SKM-1 treated with dmso at 0.1 percent for 144 hours (cell line): ENCODE results near the gene SLC19A1.
"Not testable (repeated sequence)": the region's sequence is repeated elsewhere in the genome, so short reads cannot be mapped to it uniquely, and the experiment has no call there.

ENCODE experiments used
- DNase-seq: peaks from one replicate; lab custom pipeline; 2025; ENCODE audit not compliant: unreplicated experiment; lab: John Stamatoyannopoulos, UW

SLC19A1 gene

DNA sequence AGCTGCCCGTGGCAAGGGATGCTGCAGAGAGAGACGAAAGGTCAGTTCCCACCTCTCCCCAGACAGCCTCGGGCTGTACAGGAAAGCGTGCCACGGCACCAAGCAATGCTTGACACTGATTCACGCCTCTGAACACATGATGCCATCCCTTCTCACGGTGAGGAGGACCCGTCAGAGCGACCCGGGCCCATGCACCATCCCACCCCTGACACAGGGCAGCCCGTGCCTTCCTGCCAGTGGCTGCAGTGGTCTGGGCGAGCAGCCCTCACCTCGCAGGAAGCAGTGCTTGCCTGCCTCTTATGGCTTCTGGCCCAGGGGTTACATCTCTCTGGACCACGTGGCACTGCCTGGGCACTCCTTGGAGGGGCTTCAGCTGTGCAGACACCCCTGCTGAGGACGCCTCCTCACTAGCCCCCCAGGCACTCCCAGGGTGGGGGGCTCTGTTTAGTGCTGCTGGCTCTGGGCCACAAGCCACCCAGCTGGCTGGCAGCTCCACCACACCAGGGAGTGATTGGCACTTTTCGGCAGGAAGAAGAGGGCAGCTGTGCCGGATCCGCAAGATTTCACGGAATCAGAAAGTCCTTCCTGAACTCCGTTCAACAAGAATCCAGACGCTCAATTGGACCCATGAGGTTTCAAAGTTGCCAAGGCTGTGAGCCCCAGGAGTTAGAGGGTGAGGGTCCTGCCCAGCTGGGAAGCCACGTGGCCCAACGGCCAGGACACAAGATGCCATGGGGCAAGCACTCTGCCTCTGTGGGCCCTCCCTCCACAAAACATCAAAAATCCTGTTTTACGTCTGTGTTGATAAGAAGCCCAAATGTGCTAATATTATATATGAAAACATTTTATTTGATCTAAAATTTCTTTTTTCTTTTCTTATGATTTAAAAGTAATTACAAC is 34.8 kb upstream of the SLC19A1 start:
- no peak for DNase-seq

DNA sequence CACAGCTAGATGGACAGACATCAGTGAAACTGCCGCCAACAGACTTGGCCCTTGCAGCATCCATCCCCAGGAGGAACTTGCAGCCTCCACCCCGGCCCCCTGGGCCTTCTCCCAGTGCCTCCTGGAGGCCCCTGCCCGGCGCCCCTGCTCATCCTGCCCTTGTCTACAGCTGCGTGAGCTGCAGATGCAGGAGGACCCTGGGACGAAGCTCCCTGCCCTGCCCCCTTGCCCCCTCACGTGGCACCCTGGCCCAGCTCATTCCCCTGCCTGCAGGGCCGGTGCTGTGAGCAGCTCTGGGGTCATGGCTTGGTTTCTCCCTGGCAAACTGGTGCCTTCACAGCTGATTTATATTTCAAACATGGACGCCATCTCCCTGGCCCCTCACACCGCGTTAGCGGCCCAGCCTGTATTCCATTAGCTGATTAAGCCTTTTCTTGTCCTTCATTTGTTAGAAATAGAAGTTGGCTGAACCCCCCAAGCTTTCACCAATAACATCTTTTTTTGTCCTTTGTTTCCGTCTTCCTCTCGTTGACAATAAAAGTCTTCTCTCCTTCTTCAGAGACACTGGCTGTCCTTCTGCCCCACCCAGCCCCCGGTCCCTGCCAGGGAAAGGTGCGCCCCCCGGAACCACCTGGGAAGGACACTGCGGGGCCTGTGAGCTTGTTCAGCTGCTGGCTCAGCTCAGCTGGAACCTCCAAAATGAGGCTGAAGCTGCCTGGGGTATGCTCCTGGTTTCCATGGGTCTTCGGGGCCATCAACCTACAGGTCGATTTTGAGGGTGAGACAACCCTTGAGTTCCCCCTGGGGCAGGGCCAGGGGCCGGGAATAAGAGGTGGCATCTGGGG is 34.0 kb upstream of the SLC19A1 start:
- DNase-seq: no peak

DNA sequence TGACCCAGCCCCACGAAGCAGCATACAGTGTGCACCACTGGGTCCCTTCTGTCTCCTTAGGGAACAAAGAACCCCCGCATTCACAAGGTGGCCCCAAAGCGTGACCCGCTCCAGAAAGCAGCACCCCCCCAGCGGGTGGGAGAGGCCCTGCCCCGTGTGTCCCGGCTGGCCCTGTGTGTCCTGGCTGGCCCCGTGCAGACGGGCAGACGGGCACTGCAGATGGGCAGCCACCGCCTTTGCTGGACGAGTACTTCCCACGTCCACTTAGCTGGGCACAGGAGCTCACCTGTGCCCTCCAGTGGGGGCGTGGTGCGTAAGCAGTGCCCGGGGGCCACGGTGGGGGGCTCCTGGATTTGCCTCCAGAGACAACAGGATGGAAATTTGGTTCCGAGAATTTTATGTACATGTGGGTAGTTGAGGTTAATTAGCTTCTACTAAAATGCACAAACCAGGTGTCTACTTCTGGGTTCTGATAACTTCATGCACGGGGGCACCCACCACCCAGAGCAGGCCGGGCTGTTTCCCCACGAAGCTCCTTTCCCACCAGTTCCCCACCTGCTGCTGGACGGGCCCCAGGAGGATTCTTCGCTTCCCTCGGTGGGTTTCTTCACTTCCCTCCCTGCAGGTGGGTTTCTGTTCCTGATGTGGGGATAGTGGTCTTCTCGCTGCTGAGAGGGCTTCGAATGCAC is 33.2 kb upstream of the SLC19A1 start:
- no peak for DNase-seq

DNA sequence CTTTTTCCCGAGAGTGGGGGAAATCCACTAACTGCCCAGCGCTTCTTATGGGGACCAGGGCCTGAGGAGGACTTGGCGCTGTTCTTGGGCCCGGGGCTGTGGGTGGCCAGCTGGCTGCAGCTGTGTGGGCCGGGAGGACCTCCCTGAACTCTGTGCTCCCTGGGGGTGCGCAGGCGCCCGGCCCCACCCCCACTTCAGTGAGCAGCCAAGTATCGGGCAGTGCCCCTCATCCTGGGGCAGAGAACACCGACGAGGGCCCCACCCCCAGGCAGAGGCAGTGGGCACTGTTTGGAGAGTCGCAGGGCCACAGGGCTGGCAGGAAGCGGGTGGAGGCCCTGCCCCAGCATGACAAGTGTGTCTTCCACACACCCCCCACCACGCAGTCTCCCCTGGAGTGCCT is 32.5 kb upstream of the SLC19A1 start:
- DNase-seq: no peak

DNA sequence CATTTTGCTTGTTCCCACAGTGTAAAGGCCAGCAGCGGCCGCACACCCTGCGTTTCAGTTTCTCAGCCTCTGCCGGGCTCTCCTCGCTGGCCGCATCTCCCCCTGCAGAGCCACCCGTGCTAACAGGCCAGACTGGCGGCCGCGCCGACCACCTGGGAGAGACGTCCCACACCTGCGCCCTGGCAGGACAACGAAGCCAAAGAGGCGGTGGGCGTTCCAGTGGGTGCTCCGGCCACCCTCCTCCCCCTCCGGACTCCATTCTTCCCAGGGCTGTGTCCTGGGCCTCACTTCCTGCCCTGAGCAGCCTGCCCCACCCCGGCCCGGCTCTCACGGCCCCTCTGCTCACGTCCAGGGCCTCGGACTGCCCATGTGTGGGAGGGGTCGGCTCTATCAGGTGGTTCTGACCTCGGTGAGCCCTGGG is 31.9 kb upstream of the SLC19A1 start:
- DNase-seq: no peak

DNA sequence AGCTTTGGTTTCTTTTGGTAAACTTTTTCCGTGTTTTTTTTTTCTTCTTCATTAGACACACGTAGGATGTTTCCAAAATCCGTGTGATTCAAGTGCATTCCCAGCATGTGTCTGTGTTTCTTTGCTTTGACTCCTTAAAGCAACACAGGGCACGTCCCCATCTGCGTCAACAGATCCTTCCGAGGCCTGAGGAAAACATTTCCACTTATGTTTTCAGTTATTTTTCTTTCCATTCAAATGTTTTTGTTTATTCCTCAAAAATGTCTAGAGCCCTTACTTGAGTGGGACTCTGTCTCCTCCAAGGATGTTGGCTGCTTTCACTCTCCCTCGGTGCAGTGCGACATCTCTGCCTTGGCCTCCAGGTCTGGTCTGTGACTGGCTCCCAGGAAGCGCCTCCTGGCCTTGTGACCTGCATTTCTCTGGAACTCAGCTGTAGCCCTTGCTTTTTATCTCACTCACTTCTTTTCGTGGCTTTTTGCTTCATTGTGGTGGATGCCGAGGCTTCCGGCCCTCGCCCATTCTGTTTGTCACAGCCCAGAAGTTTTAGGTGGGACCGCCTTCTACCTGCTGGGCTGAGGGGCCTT is 31.3 kb upstream of the SLC19A1 start:
- no peak for DNase-seq

DNA sequence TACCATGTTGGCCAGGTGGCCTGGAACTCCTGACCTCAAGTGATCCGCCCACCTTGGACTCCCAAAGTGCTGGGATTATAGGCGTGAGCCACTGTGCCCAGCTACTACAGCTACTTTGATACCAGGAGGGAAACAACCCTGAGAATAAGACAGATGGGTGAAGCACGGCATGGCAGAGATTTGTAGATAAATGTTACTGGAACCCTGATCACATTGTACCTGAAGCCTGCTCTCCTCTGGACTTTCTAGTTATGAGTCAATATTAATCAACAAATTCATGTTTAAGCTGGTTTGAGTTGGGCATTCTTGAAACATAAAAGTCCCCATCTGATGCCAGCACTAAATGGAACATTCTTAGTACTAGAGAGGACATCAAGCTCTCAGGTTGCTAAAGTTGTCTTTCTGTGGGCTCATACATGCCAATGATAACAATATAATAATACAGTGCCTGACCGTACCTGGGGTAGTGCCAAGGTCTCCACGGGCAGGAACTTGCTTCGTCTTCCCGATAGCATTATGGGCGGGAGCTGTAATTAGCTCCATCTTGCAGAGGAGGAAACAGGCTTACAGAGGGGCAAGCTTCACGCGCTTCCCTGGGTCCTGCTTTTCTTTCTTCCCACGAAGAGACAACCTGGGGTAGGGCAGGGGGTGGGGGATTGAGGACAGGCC is 30.7 kb upstream of the SLC19A1 start:
- DNase-seq: no peak

DNA sequence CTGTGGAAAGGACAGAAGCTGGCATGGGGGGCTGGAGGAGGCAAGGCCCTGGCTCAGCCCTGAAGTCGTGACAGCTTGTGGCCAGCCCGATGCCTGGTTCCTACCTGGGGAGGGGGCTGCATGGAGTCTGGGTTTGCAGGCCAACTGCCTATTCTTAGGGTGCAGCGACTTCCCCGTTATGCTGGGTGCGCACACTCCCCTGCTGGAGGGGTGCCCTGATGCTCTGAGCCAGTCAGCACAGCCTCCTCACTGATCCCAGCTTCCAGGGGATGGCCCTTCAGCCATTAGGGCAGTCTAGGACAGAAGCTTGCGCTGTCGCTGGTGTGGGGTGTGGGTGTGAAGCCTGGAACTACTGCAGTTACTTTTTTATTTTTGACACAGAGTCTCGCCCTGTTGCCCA is 30.0 kb upstream of the SLC19A1 start:
- DNase-seq: no peak

DNA sequence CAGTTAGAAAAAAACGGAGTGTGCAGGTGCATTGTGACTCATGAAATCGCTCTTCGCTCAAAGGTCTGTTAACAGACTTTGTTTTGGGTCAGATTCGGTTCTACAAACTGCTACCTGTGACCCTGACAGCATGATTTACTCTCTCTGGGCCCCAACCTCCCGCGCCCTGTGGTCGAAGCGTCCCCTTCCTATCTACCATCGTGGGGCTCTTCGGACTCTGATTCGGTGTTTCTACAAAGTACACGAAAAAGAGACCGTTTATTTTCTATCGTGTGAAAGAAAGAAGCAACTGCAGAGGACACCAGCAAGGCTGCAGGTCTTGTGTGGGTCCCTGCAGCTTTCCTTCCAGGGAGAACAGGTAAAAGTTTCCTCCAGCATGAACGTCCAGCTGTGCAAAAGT is 29.4 kb upstream of the SLC19A1 start:
- DNase-seq: no peak

DNA sequence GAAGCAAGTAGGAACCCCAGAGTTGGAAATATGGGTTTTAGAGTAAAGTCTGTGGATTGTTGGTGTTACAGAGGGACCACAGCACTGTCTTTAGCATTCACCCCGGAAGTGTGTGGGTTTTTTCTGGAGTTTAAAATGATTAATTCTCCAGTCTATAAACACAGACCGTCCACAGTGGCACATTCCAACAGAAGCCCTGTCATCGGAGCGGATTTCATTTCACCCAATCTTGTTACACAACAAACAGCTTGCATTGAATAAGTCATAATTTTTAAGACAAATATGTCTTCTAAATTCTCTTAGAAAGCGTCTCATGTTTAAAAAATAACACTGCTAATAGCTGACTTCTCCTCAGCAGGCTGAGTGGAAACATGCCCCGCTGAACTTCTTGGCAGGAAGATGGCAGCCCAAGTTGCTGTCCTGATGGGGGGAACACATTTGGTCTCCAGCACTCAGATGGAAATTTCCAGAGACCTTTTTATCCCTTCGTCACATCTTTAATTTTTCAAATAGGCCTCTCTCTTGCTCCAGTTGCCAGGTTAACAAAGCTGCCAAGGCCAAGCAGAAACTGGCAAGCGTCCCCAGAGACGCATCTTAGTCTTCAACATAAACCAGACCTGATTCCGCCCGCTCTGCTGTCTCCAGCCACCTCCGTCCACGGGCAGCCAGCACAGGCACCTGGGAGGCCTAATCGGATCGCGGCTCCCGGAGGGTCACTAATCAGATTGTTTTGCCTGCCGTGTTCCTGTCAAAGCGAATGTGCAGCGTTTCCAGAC is 28.8 kb upstream of the SLC19A1 start:
- DNase-seq: no peak

DNA sequence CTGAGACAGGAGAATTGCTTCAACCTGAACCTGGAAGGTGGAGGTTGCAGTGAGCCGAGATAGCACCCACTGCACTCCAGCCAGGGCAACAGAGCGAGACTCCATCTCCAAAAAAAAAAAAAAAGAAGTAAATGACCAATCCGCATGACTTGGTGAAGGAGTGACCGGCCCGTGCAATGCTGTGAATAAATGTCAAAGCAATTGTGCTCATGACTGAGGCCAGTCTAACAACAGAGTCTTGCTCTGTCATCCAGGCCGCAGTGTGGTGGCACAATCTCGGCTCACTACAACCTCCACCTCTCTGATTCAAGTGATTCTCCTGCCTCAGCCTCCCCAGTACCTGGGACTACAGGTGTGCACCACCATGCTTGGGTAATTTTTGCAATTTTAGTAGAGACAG is 27.8 kb upstream of the SLC19A1 start:
- DNase-seq: no peak

DNA sequence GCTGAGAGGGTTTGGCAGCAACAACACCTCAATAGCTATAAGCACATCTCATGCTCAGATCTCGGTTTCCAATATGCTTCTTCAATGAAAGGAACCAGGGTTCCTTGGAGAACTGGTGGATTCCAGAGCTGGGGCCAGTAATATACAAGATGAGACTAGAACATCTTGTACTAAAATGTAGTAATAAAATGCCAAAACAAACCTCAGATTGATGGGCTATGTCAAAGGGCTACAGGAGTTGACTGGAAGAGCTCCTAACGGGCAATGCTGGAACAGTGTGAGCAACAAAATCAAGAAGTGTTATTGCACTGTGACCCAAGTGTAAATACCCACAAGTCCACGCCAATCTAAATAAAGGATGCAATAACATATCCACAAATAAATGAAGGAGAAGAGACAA is 26.1 kb upstream of the SLC19A1 start:
- DNase-seq: no peak

DNA sequence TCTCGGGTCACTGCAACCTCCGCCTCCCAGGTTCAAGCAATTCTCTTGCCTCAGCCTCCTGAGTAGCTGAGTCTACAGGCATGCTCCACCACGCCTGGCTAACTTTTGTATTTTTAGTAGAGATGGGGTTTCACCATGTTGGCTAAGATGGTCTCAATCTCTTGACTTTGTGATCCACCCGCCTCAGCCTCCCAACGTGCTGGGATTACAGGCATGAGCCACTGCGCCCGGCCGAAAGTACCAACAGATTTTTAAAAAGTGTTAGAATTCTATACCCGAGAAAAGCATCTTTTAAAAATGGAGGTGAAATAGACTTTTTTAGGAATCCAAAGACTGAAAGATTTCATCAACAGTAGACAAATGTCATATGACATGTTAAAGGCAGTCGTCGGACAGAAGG is 21.9 kb upstream of the SLC19A1 start:
- not testable (repeated sequence) for DNase-seq

DNA sequence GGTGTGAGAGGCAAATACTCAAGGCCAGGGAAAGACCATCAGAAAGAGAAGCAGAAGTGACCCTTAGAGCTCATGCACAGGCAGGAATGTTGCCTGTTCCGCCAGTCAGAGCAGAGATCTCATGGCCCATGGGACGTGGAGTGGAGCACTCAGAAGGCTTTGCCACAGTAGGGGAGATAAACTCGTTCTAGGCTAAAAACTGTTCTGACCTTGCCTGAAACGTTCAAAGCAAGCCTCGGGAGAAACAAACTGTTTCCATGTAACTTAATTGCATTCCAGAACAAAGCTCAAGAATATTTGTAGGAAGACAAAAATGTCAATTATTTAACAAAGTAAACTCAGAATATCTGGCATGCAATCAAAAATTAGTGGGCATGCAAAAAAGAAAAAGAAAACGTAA is 20.7 kb upstream of the SLC19A1 start:
- no peak for DNase-seq

DNA sequence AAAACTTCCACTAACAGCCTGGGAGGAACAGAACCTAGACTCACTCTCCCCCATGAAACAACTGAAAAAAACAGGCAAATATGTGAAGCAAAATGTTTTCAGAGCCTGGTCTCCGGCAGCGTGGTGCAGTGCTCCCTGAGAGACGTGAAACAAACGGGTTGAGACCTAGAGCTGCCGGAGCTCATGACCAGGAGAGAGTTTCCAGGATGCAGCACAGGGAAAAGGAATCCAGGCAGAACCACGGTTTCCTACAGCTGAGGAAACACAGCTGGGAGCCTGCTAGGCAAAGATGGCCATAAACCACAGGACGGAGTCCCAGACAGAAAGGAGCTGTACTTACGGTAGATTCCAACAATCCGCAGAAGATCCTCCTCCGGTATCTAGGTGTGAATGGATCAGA is 20.2 kb upstream of the SLC19A1 start:
- no peak for DNase-seq

DNA sequence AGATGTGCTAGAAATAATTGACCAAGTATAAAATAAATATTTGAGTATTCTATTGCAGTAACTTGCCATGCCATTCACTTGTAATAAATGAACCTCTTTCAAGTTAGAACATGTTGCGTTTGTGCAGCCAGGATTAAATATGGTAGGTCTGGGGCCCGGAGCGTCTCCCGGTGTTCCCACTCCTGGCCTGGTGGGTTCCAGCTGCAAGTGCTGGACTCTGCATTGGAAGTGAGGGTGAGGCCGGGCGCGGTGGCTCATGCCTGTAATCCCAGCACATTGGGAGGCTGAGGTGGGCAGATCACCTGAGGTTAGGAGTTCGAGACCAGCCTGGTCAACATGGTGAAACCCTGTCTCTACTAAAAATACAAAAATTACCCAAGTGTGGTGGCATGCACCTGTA is 19.0 kb upstream of the SLC19A1 start:
- not testable (repeated sequence) for DNase-seq

DNA sequence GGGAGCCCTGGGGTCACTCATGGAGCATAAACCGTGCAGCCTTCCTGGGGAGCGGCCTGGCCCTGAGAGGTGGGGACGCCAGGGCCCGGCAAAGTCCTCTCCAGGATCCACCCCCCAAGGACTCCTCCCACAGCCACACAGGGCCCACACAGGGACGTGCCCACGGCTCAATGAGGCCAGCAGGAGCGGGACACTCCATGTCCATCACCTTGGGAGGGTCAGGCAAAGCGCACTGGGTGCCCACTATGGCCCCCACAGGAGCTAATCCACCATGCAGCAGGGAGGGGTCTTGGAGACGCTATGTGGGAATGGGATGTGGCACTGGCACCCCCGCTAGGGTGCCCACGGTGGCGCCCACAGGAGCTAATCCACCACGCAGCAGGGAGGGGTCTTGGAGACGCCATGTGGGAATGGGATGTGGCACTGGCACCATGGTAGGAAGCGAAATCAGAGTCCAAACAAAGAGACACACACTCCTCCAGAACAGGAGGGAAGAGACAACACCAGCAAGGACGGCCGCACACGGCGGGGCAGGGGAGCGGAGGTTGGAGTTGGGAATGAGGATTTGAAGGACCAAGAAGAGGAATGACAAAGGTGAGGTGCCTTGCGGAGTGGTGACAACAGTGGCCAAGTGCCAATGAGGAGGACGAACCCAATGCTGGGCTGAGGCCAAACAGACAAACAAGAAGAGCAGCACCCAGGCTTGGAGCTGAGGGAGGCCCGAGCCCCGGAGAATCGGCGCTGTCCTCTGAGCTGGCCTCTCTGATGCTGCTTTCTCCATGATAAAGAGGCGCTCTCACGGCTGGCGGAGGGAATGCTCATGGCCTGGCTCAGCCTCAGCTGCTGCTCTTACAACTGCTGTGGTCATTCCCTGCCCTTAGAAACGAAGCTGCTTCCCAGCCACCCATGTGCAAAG is 18.1 kb upstream of the SLC19A1 start:
- DNase-seq: no peak

DNA sequence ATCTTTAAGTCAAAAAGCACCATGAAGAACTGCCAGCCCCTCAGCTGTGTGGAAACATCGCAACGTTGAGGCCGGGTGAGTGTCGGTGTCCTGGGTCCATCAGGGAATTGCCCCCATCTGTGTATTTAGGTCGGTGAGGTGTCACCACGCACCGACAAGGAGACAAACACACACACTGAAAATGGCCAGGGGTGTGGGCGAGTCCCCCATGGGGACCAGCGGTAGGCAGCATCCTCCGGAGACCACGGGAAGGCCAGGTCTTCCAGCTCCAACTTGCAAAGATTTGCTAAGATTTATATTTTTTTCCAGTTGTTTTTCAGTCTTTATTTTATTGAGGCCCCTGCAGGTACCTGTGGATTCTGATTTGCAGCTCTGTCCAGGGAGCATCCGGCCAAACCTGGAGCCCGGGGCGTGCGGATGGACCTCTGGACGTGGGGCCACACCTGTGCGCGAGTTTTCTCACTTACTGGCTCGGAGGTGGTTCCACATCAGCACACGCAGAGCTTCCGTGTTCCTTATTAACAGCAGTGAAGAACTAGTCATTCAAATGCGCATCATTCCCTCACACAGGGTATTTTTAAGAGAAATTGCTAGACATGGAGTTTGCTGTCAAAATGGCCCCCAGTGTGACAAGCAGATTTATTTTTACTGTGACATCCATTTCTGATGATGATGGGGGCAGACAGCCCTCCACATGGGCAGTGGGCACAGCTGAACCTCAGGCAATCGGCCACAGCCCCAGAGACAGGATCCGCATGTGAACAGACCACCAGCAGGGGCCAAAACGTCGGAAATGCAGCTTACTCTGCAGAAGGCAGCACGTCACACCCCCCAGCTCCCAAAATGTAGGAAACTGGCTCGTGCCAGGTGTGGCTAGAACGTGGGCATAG is 17.2 kb upstream of the SLC19A1 start:
- DNase-seq: no peak
